Measurements from ENCODE around the gene MKNK2. TPM values are rescaled to one million over a fixed set of nuclear protein-coding genes. Genes with fewer than 3 reads are reported as not detected.
A peak's percentile ranks its signal among the peaks of the same experiment; 100 is the strongest.

The MKNK2 gene
- total and polyA plus RNA-seq, 2 donors (not counting 3 experiments of a cell fraction or from before 2014, with no cell fraction given): 65.1 to 86.1 TPM

- TSS peak; percentile 67 for BruUV-seq (replicated peaks)
- peak overlapping the region; percentile 66 for H3K4me2 ChIP-seq (ENCODE audit: insufficient read depth, low read length)
Observed at GRCh38 chr19:2060884-2061494, 9.9 kb upstream of the MKNK2 start.

More at GRCh38 chr19:2060884-2061494, 9.9 kb upstream of the MKNK2 start:
- Histone ChIP-seq H3K27ac (ENCODE audit: insufficient read depth, low read depth, low read length) (peak overlapping the region; percentile 77), H3K79me2 (ENCODE audit: control insufficient read depth, insufficient read depth, low read length) (no peaks in the 10 kb centered on the region), H3K4me3 (replicated peaks in 1 of 3; ENCODE audit: insufficient read depth in 1 of 3, low read depth in 1 of 3, low read length in 3 of 3) (peak overlapping the region; percentile 3 to 40 (median 37)), H3K9me3 (replicated peaks; ENCODE audit: control insufficient read depth, insufficient read depth, low read length) (no peaks in the 10 kb centered on the region), H3K9me1 (replicated peaks; ENCODE audit: control insufficient read depth, extremely low read depth, insufficient read depth, low read length) (no peaks in the 10 kb centered on the region), H4K20me1 (replicated peaks; ENCODE audit: control insufficient read depth, extremely low read depth, insufficient read depth, low read length) (no peaks in the 10 kb centered on the region), H3K27me3 (ENCODE audit: control insufficient read depth in 2 of 2, insufficient read depth in 2 of 2, low read length in 2 of 2) (no peaks in the 10 kb centered on the region), H3K36me3 (ENCODE audit: control insufficient read depth in 2 of 2, extremely low read depth in 1 of 2, insufficient read depth in 2 of 2, low read length in 2 of 2) (no peaks in the 10 kb centered on the region), H3K9ac (replicated peaks; ENCODE audit: extremely low read depth, insufficient read depth, low read length) (peak overlapping the region; percentile 65), H3K4me1 (ENCODE audit: control insufficient read depth, extremely low read depth, insufficient read depth, low read length) (peaks cover 28% of the 10 kb centered on the region), H2AFZ (ENCODE audit: low read depth, low read length) (peak overlapping the region; percentile 14)
- intact Hi-C loops (cut with micrococcal nuclease): no loop called here
- CTCF ChIA-PET: interaction anchor here (1.0 to 1.1 kb wide), 2 partner anchors 9 to 12 kb away, joined by 3 to 4 read pairs; no protein-coding TSS in a partner anchor
- peak; percentile 52 for FAIRE-seq
- POLR2A ChIA-PET: interaction anchor here (1.3 kb wide), 1 partner anchor 9 kb away, joined by 5 read pairs; no protein-coding TSS in a partner anchor
- peak; percentile 65 for DNase-seq (ENCODE audit: low read depth, low spot score)
- dilution Hi-C loops (cut with MboI; ENCODE audit: extremely low pct_ligation_motif_present, low sequenced_read_pairs): no loop called here
- TF ChIP-seq CTCF (IDR thresholded peaks at IDR 0.05; ENCODE audit: extremely low read depth in 1 of 2, insufficient read depth in 1 of 2, low read depth in 1 of 2, low read length in 2 of 2) (no peak), POLR2A (IDR thresholded peaks at IDR 0.05; ENCODE audit: low read depth, low read length) (peak; percentile 50), FOS (IDR thresholded peaks at IDR 0.05; ENCODE audit: borderline replicate concordance, insufficient read depth, low read length) (peak; percentile 0)

All from endothelial cell of umbilical vein (primary cell).